ENCODE measurements around the gene LMX1B. TPM values are rescaled to one million over a fixed set of nuclear protein-coding genes. Genes with fewer than 3 reads are reported as not detected.

Gene LMX1B
- total RNA-seq, 1 donor from 2014 or later = 0.64 TPM

GRCh38 chr9:126692759-126693427 lies 79.2 kb downstream of the LMX1B start:
- DNase-seq (ENCODE audit: extremely low read depth, low read depth, low spot score) = no peak

GRCh38 chr9:126693428-126693944 lies 79.8 kb downstream of the LMX1B start:
- no peak for DNase-seq (ENCODE audit: extremely low read depth, low read depth, low spot score)

- DNase-seq (ENCODE audit: extremely low read depth, low read depth, low spot score) = no peak
Measured at GRCh38 chr9:126694206-126695081, 80.7 kb downstream of the LMX1B start.

GRCh38 chr9:126695186-126695585 lies 81.5 kb downstream of the LMX1B start:
- DNase-seq (ENCODE audit: extremely low read depth, low read depth, low spot score) = no peak

GRCh38 chr9:126695701-126696400 lies 82.1 kb downstream of the LMX1B start:
- no peak for DNase-seq (ENCODE audit: extremely low read depth, low read depth, low spot score)

- DNase-seq (ENCODE audit: extremely low read depth, low read depth, low spot score) = no peak
Measured at GRCh38 chr9:126696401-126697145, 82.8 kb downstream of the LMX1B start.

GRCh38 chr9:126697330-126697729 lies 83.6 kb downstream of the LMX1B start:
- no peak for DNase-seq (ENCODE audit: extremely low read depth, low read depth, low spot score)

DNA sequence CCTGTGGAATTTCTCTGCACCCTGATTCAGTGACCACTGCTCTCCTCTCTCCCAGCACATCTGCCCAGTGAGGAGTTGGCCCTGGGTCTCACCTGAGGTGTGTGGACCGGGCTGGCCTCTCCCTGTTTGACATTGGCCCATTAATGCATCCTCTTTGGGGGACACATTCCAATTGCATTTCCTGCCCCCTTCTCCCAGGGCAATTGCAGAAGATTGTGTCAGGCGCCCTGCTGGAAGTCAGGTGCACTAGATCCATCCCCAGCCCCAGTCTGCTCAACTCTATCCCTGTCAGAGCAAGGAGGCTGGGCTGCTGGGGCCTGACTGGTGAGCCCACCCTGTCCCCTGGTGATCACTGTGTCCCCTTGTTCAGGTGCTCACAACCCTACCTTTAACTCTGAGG lies 84.5 kb downstream of the LMX1B start:
- DNase-seq (ENCODE audit: extremely low read depth, low read depth, low spot score) = no peak

GRCh38 chr9:126698756-126699155 lies 85.0 kb downstream of the LMX1B start:
- no peak for DNase-seq (ENCODE audit: extremely low read depth, low read depth, low spot score)

DNA sequence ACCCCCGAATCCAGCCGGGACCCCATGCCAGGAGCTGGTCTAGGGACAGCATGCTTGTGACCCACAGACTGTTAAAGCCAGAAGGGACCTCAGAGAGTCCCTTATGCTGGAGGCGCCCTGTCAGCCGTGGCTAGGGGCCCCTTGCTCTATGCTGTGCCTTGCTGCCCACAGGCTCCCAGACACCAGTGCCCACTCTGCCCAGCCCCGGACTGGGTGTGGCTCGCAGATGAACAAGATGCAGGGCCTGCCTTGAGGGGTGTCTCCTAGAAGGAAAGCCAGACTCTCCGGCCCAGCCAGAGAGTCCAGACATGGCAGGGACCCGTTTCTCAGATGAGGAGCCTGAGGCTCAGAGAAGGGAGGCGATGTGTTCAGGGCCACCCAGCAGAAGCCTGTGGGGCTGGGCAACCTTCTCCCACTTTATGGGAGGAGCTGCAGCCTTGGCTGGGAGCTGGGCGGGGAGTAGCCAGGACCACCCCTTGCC lies 85.7 kb downstream of the LMX1B start:
- no peak for DNase-seq (ENCODE audit: extremely low read depth, low read depth, low spot score)

DNA sequence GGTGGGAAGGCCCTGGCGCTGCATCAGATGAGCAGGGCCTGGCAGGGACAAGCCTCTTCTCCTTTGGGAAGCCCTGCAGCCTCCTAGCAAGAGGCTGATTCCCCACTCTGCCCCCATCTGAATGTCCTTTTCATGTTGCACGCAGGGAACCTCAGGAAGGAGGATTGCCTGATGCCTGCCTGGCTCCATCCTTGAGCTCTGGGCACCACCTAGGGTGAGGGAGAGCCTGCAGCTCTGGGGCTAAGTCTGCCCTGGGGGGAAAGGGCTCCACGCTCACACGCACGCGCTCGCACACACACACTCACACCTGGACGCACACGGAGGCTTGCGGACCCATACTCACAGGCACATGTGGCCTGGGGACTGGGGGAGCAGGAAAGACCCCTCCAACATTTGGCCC lies 86.6 kb downstream of the LMX1B start:
- DNase-seq (ENCODE audit: extremely low read depth, low read depth, low spot score) = no peak

GRCh38 chr9:126700903-126701812 lies 87.4 kb downstream of the LMX1B start:
- no peak for DNase-seq (ENCODE audit: extremely low read depth, low read depth, low spot score)

GRCh38 chr9:126701813-126702140 lies 88.0 kb downstream of the LMX1B start:
- DNase-seq (ENCODE audit: extremely low read depth, low read depth, low spot score) = no peak

GRCh38 chr9:126702151-126703001 lies 88.6 kb downstream of the LMX1B start:
- DNase-seq (ENCODE audit: extremely low read depth, low read depth, low spot score) = no peak

DNA sequence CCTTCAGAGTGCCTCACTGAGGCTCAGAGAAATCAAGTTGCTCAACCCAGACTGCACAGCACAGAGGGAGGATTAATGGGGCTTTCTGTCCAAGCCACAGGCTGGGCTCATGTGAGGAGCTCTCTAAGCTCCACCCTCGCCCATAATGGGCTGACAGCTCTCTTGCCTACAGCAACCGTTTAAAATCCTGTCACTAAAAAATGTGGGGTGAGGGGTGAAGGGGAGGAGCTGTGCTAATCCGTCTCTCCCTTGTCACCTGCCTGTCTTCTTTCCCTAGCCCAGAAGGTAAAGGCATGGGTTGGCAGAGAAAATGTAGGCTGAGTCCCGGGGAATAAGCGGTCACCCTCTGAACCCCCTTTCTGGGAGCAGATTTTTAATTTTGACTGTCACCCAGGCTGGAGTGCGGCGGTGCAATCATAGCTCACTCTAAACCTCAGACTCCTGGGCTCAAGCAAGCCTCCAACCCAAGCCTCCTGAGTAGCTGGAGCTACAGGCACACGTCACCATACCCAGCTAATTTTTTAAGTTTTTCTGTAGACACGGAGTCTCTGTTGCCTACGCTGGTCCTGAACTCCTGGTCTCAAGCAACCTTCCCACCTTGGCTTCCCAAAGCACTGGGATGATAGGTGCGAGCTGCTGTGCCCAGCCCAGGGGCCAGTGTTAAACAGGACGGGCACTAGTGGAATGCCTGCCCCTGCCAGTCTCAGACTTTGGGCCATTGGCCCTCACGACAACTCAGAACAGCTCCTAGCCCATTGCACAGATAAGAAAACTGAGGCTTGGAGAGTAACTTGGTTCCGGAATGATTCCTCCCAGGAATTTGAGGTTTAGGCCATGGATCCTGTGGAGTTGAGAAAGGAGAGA lies 89.5 kb downstream of the LMX1B start:
- DNase-seq (ENCODE audit: extremely low read depth, low read depth, low spot score) = no peak

DNA sequence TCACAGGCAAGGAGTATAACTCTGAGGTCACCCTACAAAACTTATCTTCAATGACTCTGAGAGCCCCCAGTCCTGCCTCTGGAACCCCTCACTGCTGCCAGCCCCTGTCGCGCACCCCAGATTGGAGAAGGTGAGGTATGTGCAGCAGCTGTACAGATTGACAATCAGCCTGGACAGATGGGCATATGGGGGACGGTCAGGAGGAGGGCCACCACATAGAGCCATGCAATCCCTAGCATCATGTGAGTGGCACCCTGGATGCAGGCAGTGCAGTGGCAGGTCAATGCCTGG lies 90.1 kb downstream of the LMX1B start:
- no peak for DNase-seq (ENCODE audit: extremely low read depth, low read depth, low spot score)

DNA sequence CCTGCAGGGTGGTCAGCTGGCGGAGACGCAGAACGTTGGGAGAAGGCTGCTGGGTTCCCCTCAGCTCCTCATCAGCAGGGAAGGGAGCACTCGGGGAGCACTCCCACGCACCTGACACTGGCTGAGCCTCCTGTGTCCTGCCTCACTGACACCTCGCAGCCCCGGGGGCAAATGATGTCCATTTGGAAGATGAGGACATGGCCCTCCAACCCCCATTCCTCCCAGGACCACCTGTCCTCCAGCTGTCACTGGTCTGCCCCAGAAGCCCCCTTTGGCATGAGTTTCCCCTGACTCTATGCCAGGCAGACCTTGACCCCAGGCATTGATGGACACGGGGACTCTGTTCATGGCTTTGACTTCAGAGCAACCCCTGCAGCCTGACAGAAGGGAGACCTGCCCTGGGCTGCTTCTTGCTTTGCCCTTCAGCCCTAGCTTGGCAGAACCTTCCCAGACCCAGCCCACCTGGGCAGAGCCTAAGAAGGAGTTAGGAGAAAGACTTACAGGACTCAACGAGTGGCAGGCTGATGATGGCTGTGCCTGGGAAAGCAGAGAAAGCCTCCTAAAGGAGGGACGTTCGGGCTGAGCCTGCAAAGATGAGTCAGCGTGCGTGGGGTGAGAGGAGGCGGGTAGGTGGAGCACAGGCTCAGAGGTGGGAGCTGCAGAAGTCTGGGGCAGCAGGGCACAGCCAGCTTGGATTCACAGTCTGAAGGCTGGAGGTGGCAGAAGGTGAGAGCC lies 90.6 kb downstream of the LMX1B start:
- no peak for DNase-seq (ENCODE audit: extremely low read depth, low read depth, low spot score)

Measured in glomerular endothelial cell (primary cell).